HG02938 (cell line): ENCODE measurements around the gene DCTPP1.
A peak's percentile ranks its signal among the peaks of the same experiment; 100 is the strongest.
"Not testable (repeated sequence)": the region's sequence is repeated elsewhere in the genome, so short reads cannot be mapped to it uniquely, and the experiment has no call there.

ENCODE experiments used
- ATAC-seq: cut with Tn5 transposase; IDR thresholded peaks from one replicate; pipeline ENCODE4 v1.9.1; 2021; ENCODE audit warnings: mild to moderate bottlenecking, moderate library complexity; ENCODE audit not compliant: unreplicated experiment

DCTPP1 gene

DNA sequence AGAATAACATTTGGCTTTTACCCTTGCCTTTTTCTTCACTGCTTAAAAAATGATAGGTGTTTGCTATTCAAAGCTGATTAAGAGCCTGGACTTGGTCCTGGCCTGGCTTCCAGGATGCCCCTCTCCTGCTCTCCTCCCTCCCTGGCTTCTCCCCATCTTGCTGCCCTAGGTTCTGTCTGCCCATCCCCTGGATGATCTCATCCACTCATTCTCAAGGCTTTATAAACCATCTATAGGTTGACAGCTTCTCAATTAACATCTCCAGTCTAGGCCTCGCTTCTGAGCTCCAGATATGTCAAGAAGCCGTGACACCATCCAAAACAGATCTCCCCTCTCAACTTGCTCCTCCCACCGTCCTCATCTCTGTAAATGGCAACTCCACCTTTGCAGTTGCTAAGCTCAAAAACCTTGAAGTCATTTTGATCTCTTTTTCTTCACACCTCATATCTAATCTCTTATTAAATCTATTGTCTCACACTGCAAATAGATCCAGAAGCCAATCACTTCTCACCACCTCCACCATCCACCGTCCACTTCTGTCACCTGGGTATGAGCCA, 13.7 kb downstream of the DCTPP1 start:
- ATAC-seq = no peak

DNA sequence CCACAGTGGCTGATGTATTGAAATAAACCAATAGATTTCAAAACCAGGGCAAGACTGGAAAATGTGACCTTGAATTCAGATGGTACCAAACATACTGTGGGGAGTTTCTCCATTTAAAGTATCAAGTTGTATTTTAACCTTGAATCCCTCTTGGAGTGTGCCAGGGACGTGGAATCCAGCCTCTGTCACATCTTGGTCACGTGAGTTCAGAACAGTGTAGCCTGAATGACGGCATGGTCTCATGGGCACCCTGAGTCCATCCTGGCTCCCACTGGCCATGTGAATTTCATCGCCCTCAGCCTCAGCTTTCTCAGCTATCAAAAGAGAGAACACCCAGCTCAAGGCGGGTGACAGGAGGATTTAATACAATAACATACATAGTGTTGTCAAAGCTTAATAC, 15.7 kb downstream of the DCTPP1 start:
- ATAC-seq = no peak

DNA sequence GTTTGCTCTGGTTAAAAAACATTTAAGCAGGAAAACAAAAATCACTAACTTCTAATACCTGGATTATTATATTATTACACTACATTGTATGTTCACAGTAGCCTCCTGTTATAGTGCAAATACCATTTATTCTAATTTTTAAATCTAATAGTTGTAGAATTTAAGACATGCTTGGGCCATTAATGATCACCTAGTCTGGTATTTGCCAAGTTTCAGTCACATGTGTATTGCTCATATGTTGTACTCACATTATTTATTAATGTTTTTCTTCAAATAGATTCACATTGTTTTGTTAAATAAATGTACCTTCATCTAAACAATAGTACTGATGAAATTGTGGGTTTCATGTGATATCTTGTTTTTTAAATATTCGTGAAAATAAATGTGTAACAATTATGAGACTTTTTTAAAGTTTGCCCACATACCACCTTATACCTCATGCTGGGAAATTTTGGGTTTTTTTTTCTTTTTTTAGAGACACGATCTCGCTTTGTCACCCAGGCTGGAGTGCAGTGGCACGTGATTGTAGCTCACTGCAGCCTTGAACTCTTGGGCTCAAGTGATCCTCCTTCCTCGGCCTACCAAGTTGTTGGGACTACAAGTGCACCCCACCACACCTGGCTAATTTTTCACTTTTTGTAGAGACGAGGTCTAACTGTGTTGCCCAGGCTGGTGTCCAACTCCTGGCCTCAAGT, 16.6 kb downstream of the DCTPP1 start:
- no peak for ATAC-seq

DNA sequence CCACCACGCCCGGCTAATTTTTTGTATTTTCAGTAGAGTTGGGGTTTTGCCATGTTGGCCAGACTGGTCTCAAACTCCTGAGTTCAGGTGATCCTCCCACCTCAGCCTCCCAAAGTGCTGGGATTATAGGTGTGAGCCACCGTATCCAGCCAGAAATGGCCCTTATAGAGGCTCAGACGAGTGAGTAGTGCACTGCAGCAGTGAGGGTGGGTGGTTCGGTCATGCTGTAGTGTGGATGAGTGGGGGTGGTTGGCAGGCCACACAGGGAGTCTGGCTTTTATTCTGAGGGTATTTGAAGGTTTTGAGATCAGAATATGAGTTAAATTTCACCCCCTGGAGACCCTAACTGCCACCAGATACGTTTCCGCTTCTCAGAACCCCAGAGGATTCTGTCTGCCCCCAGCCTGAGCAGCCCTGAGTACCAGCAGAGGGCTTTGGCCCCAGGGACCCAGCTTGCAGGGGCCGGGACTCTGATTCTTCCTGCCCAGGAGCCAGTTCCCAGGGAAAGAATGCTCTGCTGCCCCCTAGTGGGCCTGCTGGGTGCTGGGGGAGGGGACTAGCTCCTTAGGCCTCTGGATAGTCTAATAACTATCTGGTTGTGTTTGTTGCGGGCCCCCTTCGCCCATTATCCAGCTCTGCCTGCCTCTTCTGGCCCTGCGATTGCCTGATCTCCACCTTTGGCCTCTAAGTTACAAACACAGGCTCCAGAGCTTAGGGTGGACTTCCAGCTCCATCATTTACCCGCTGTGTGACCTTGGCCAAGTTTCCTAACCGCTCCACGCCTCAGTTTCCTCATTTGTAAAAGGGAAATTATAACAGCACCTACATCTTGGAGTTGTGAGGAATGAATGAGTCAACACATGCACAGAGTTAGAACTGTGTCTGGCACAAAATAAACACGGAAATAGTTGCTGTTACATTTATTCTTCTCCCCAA, 20.4 kb downstream of the DCTPP1 start:
- ATAC-seq = no peak

DNA sequence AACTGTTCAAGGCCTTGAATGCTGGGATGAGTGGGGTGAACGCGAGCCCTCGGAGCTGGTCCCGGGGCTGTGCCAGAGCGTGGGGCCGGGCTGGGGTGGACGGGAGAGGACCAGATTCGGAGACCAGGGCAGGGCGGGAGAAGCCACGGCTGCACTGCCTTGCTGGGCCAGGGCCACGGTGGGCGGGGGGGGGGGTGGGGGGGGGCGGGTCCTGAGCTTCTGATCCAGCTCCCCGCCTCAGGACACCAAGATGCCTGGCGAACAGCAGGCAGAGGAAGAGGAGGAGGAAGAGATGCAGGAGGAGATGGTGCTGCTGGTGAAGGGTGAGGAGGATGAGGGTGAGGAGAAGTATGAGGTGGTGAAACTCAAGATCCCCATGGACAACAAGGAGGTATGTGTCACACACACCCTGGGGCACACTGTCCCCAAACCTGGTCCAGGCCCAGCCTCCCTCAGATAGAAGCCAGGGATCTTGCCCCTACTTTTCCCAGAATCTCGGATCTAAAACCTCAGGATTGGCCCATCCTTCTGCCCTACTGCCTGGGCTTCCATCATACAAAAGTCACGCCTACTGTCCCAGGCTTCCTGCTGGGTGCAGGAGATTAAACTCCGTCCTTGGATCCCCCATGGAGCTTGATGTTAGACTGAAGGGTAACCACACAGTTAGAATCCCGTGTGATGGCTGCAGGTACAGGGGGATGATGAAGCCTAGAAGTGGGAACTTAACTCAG, 21.9 kb downstream of the DCTPP1 start:
- ATAC-seq = no peak

DNA sequence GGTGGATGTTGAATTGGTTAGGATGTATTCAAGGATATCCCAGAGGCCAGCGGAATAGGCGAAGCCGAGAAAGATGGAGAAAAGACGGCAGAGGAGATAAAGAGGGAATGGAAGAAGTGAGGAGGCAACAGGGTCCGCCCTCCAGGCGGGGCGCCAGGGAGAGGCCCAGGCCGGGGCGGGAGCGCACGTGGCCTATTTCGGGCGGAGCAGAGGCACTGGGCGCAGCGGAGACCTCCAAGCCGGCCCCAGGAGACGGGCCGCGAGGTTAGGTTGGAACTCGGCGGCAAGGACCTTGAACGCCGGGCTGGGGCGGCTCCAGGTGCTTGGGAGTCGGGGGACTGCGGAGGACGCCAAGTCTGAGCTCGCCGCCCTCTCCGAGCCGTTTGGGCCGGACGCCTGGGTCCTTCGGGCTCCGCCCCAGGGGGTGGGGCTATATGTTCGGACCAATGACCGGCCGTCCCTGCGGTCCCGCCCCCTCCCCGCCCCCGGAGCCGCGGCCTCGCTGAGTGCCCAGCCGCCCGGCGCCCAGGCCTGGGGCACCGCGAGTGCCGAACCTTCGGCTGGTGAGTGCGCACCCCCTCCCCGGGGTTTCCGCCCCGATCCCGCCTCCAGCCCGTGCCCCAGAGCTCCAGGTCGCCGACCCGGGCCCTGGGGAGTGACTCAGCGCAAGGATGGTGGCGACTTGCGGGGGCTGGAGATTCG, 22.6 kb downstream of the DCTPP1 start, which contains the start of gene ZNF771:
ZNF771 (plus strand) TSS at position 505 of the 702 bp plus-strand sequence. CDS start 448 bp downstream, outside the sequence.
- ATAC-seq = peak; percentile 52

DNA sequence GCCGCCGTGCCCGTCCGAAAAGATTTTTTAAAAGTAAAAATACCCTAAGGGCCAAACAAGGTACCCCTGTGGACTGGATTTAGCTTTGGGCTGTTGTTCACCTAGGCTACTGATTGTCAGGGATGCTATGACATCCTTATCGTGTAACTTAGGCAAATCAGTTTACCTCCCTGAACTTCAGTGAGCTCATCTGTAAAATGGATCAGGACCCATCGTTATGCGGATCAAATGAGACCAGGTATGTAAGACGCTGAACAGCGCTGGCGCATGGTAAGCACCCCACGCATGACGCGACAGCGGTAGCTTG, 23.1 kb downstream of the DCTPP1 start:
- ATAC-seq = no peak

DNA sequence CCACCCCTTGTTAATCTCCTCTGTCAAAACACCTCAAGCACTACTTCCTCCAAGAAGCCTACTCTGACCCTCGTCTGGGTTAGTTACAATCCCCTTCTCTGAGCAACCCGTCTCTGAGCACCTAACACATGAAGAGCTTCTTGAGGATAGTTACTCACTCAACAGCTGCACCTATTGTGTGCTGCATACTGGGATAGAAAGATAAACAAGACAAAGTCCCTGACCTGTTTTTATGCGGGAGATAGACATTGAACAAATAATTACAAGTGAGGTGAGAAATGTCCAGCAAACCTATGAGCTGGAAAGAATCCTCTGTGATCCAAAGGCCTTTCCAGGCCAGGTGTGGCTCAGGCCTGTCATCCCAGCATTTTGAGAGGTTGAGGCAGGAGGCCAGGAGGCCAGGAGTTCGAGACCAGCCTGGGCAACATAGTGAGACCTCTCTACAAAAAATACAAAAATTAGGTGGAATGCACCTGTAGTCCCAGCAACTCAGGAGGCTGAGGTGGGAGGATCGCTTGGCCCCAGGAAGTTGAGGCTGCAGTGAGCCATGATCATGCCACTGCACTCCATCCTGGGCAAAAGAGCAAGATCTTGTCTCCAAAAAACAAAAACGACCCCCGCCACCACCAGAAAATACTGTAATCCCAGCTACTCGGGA, 27.9 kb downstream of the DCTPP1 start:
- ATAC-seq = no peak

DNA sequence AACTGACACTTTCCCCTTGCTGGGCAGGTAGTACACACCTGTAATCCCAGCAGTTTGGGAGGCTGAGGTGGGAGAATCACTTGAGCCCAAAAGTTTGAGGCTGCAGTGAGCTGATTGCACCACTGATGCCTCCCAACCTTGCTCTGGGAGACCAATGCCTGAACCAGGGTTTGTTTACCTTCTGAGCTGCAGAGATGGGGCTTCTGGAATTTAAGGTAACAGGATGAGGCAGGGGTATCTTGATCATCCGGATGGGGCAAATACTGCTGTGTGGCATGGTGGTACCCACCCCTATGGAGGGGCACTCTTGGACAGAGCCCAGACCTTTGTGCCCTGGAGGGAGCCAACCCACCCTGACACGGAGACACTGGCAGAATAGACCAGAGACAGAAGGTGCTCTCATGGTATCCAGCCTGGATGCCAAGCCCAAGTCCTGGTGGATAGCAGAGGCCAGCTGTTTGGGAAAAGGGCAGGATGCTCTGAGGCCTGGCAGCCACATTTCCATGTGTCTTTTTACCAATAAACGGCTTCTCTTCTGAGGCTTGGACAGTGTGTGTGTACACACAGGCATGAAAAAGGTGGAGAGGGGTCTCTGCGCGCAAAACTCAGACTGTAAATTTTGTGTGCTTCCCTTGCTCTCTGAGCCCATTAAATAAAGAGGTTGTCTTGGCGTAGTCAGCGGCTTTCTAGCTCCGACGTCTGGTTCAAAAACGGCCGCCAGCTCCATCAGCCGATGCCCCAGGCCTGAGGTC, 30.2 kb downstream of the DCTPP1 start:
- ATAC-seq = no peak

DNA sequence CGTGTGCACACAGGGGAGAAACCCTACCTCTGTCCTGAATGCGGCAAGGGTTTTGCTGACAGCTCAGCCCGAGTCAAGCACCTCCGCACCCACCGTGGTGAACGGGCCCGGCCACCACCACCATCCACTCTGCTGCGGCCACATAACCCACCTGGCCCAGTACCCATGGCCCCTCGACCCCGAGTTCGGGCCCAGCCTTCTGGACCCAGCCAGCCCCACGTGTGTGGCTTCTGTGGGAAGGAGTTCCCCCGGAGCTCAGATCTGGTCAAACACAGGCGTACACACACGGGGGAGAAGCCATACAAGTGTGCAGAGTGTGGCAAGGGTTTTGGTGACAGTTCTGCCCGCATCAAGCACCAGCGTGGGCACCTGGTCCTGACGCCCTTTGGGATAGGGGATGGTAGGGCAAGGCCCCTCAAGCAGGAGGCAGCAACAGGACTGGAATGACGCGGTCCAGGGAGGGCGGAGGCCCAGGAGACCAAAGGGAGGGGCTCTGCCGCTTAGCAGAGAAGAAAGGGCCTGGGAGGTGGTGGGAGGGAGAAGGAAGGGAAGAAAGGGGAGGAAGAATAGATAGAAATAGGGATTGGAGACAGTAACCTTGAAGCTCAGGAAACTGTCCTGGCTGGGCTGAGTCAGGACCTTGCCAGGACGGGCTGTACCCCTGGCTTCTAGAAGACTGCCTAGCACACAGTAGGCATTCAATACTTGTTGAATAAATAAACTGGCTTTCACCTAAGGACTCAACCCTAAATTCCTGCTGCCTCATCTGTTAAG, 31.0 kb downstream of the DCTPP1 start:
- no peak for ATAC-seq

DNA sequence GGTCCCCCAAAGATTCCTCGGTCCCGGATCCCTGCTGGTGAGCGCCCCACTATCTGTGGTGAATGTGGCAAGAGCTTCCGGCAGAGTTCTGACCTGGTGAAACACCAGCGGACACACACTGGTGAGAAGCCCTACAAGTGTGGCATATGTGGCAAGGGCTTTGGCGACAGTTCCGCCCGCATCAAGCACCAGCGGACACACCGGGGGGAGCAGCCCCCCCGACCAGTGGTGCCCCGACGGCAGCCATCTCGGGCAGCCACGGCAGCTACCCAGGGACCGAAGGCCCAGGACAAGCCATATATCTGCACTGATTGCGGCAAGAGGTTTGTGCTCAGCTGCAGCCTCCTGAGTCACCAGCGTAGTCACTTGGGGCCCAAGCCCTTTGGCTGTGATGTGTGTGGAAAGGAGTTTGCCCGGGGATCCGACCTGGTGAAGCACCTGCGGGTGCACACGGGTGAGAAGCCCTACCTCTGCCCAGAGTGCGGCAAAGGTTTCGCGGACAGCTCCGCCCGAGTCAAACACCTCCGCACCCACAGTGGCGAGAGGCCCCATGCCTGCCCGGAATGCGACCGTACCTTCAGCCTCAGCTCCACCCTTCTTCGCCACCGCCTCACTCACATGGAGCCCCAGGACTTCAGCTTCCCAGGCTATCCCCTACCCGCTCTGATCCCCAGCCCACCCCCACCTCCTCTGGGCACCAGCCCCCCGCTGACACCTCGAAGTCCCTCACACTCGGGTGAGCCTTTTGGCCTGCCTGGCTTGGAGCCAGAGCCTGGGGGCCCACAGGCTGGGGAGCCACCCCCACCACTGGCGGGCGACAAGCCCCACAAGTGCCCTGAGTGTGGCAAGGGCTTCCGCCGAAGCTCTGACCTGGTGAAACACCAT, 31.8 kb downstream of the DCTPP1 start:
- ATAC-seq = no peak

DNA sequence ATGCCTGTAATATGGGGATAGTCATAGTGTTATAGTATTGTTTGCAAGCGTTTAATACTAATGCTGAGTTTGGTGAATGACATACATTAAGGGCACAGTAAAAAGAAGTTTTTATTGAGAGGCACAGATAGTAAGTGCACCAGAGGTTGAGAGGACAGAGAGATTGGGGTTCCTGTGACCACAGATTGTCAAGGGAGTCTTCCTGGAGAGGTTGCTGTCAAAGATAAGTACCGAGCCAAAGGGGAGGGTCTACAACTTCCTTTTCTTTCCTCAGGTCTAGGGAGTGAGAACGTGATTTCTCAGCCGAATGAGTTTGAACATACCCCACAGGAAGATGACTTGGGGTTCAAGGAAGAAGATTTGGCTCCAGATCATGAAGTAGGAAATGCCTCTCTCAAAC, 32.8 kb downstream of the DCTPP1 start:
- no peak for ATAC-seq

DNA sequence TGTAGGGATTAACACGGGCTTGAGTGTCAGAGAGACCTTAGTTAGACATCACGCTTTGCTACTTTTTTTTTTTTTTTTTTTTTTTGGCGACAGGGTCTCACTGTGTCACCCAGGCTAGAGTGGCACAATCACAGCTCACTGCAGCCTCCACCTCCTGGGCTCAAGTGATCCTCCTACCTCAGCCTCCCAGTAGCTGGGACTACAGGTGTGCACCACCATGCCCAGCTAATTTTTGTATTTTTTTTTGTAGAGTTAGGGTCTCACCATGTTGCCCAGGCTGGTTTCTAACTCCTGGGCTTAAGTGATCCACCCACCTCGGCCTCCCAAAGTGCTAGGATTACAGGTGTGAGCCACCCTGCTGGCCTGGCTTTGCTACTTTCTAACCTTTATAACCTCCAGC, 33.2 kb downstream of the DCTPP1 start:
- ATAC-seq = not testable (repeated sequence)

DNA sequence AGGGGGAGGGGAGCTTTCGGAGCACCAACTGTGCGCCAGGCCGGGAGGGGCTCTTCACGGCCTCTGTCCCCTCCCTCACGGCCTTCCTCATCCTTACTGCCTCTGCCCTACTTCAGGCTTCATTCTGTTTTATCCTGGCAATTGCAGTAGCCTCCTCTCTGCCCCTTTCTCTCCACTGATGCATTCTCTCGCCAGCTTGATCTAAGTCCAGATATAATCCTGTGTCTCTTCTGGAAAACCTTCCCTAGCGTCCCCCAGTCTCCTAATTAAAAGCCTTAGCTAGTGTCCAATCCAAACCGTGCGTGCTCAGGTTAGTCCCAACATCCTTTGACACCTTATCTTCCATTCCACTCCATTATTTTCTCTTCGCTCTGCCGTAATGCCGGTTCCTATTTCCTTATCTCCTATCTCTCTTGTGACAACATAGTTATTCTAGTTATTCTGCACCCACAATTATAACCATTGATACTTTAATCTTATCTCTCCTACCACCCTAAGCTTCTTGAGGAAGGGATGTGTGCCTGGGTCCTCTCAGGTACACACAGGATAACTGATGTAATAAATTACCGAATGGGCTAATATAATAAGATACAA, 33.7 kb downstream of the DCTPP1 start:
- no peak for ATAC-seq

DNA sequence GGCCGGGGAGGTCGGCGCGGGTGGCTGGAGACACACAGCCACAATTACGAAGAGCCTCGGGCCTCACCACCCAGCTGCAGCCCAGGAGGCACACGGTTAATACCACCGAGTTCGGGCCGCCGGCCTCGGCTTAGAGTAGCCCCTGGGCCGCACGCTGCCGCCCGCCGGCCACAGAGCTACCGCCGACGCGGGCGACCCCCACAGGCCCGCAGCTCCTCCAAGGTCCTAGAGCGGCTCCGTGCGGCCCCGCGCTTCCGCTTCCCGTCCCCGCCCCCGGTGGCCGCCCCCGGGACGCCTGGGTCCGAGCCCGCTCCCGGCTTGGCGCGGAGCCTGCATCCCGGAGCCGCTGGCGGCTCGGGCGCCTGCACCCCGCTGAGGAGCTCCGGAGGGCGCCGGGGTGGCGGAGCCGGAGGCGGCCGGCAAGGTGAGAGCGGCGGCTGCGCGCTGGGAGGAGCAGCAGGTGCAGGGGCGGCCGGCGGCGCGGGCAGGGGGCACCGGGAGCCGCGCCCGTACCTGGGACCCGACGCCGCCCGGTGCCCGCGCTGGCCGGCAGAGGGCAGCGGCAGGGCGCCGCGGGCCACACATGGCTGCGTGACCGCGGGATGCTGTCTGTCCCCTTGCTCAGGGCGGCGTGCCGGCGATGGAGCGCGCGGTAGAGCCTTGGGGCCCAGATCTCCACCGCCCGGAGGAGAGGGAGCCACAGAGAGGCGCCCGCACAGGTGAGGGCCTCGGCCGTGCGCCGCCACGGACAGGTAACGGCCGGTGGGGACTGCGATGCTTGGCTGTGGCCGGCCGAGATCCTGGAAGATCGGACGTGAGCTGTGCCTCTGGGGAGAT, 34.5 kb downstream of the DCTPP1 start, which contains the start of gene ZNF48:
ZNF48 (plus strand) TSS at position 266 of the 837 bp plus-strand sequence; CDS start at position 641, 375 bp downstream.
- ATAC-seq = no peak

DNA sequence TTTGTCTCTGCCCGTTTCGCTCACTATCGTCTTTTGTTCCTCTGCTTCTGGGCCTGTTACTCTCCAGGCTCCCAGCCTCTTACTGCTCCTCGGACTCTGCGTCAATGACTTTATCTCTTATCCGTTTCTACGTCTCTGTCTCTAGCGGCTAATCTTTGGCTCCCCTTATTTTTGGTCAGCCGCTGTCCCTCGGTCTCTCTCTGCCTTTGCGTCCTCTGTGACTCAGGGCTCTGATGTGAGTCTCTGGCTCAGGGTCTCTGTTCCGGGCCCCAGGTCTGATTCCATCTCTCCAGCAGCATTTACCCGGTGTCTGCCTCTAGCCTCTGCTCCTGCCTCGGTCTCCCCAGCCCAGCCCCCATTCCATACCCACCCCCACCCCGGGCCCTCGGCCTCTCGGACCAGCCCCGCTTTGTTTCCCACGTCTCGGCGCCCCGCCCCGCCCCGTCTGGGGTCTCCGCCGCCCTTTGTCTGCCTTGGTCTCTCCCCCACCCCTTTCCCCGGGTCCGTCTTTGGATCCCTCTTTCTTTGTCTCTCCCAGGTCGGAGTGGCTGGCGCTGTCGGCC, 35.2 kb downstream of the DCTPP1 start:
- no peak for ATAC-seq
